GM12873 (cell line): Measurements from ENCODE around the gene USP19.

Source experiments
- CTCF ChIP-seq: IDR thresholded peaks from 2 replicates; pipeline ENCODE4 v1.5.1; 2012; ENCODE audit warnings: low read depth, mild to moderate bottlenecking, moderate library complexity, low read length, control low read depth; ENCODE audit not compliant: insufficient read depth; ENCODE audit errors: missing control alignments

The USP19 gene

GRCh38 chr3:49161808-49162530 lies 41.3 kb upstream of the USP19 start:
- TF ChIP-seq CTCF, result no peak

- no peak for TF ChIP-seq CTCF
Observed at GRCh38 chr3:49161197-49161596, 40.6 kb upstream of the USP19 start.

GRCh38 chr3:49158792-49159191 lies 38.2 kb upstream of the USP19 start:
- TF ChIP-seq CTCF, result no peak

- TF ChIP-seq CTCF, result peak; percentile 70
Observed at GRCh38 chr3:49158103-49158709, 37.6 kb upstream of the USP19 start.

- no peak for TF ChIP-seq CTCF
Observed at GRCh38 chr3:49157289-49157688, 36.7 kb upstream of the USP19 start.

- TF ChIP-seq CTCF, result no peak
Observed at GRCh38 chr3:49153349-49153912, 32.8 kb upstream of the USP19 start.

- TF ChIP-seq CTCF, result no peak
Observed at GRCh38 chr3:49151610-49152009, 31.0 kb upstream of the USP19 start.
